ENCODE measurements around the gene CIRBP.

GRCh38 chr19:1229056-1229923, 39.8 kb upstream of the CIRBP start:
- TF ChIP-seq EP300 (IDR thresholded peaks at IDR 0.05) (no peak), CTCF (IDR thresholded peaks at IDR 0.05) (no peak), POLR2AphosphoS5 (IDR thresholded peaks at IDR 0.05) (no peak)
